NCI-H1694 (cell line): Measurements from ENCODE around the gene VWA2.

Source experiments
- DNase-seq: peaks from one replicate; lab custom pipeline; 2025; lab: John Stamatoyannopoulos, UW

VWA2 gene

GRCh38 chr10:114250236-114250635 is 11.2 kb downstream of the VWA2 start:
- no peak for DNase-seq

- DNase-seq: no peak
Measured at GRCh38 chr10:114250716-114251115, 11.7 kb downstream of the VWA2 start.

GRCh38 chr10:114252092-114252491 is 13.0 kb downstream of the VWA2 start:
- no peak for DNase-seq

- no peak for DNase-seq
Measured at GRCh38 chr10:114252883-114253282, 13.8 kb downstream of the VWA2 start.

- no peak for DNase-seq
Measured at GRCh38 chr10:114255227-114255626, 16.2 kb downstream of the VWA2 start.

GRCh38 chr10:114256008-114256765 is 17.1 kb downstream of the VWA2 start:
- no peak for DNase-seq

GRCh38 chr10:114256822-114257221 is 17.8 kb downstream of the VWA2 start:
- DNase-seq: no peak

GRCh38 chr10:114257498-114257897 is 18.4 kb downstream of the VWA2 start:
- no peak for DNase-seq

GRCh38 chr10:114258274-114258840 is 19.3 kb downstream of the VWA2 start:
- DNase-seq: no peak

- DNase-seq: no peak
Measured at GRCh38 chr10:114259824-114260223, 20.8 kb downstream of the VWA2 start.

GRCh38 chr10:114260366-114260765 is 21.3 kb downstream of the VWA2 start:
- no peak for DNase-seq

GRCh38 chr10:114261076-114261475 is 22.0 kb downstream of the VWA2 start:
- DNase-seq: no peak

- DNase-seq: no peak
Measured at GRCh38 chr10:114262496-114262895, 23.4 kb downstream of the VWA2 start.

GRCh38 chr10:114265392-114266053 is 26.5 kb downstream of the VWA2 start:
- DNase-seq: no peak

- DNase-seq: peak; percentile 32
Measured at GRCh38 chr10:114266521-114266920, 27.5 kb downstream of the VWA2 start.

- DNase-seq: no peak
Measured at GRCh38 chr10:114271075-114271778, 32.2 kb downstream of the VWA2 start.

- DNase-seq: no peak
Measured at GRCh38 chr10:114271779-114272167, 32.7 kb downstream of the VWA2 start.

- no peak for DNase-seq
Measured at GRCh38 chr10:114272696-114273095, 33.6 kb downstream of the VWA2 start.

- DNase-seq: no peak
Measured at GRCh38 chr10:114273910-114274309, 34.9 kb downstream of the VWA2 start.

- DNase-seq: no peak
Measured at GRCh38 chr10:114274616-114275453, 35.8 kb downstream of the VWA2 start.

GRCh38 chr10:114276066-114276465 is 37.0 kb downstream of the VWA2 start:
- no peak for DNase-seq

- DNase-seq: no peak
Measured at GRCh38 chr10:114276671-114277070, 37.6 kb downstream of the VWA2 start.
